NCI-H2171 (cell line): ENCODE measurements around the gene SLC25A51.

Experiments
- DNase-seq: peaks from one replicate; lab custom pipeline; 2025; lab: John Stamatoyannopoulos, UW

Gene SLC25A51

DNA sequence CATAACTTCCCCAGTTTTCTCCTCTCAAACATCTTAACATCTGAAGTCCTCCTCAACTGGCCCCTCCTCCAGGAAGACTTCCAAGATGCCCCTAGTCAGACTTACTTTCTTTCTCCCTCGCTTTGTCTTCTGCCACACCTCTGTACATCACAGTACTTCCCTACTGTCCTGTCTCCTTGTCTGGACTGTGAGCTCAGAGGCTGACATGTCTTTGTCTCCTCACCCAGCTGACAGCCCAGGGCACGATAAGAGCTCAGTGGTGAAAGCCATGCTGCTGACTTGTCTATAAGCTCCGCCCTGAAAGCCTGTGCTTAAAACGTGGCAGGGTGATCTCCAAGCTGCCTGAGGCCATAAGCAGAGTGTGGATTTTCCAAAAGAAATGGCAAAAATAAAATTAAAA is 33.0 kb upstream of the SLC25A51 start:
- no peak for DNase-seq

DNA sequence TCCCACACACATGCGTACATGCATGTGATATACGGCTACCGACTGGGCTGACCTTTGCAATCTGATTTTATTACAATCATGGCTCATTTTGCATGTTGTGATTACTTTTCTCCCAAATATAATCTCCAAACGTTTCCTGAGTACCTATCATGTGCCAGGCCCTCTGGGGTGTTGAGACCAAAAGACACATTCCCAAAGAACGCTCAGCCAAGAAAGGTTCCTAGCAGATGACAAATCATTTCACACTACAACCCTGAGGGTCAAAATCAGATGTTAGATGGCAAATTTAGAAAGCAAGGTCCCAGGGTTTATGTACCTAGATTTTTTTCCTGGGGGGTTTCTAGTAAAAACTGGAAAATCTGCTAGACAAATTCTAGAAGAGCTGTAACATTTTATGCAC is 32.4 kb upstream of the SLC25A51 start:
- DNase-seq = no peak

DNA sequence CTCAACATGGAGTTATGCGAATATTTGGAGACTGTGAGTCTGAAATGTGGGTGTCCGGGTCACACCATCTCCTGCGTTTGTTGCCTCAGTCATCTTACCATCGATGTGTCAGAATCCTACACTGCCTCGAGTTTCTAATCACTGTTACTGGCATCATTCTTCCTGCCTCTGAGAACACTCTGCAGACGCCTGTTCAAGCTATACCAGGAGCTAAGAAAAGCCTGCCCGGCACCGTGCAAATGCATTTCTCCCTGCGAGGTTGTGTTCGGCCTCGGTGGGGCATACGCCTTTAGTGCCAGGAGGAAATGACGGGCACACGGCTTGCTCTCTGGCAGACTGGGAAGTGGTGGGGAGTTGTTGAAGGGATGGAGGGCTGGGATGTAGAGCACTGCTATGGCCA is 31.2 kb upstream of the SLC25A51 start:
- DNase-seq = no peak

DNA sequence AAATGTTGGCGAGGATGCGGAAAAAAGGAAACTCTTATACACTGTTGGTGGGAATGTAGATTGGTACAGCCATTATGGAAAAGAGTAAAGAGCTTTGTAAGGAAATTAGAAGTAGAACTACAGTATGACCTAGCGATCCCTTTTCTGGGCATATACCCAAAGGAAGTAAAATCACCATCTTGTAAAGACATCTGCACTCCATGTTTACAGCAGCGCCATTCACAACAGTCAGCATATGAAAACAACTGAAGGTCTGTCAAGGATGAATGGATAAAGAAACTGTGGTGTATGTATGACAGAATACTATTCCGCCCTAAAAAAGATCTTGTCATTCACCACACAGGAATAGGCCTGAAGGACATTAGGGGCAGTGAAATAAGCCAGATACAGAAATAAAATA is 27.7 kb upstream of the SLC25A51 start:
- no peak for DNase-seq

DNA sequence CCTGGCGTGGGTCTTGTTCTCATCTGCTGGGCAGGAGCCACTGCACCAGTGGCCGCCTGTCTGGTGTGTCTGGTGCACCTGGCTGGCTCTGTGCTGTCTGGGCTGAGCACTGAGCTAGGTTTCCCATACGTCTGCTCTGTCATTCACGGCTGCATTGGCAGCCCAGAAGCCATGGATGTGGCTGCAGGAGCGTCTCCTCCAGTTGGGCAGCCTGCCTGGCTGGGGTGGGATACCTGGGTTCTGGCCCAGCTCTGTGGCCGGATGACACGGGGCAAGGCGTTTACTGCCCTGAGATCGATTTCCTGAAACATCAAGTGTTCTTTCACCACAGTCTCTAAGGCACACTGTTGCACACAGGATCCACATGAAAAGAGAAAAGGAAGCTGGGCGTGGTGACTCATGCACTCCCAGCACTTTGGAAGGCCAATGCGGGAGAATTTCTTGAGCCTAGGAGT is 25.5 kb upstream of the SLC25A51 start:
- no peak for DNase-seq

DNA sequence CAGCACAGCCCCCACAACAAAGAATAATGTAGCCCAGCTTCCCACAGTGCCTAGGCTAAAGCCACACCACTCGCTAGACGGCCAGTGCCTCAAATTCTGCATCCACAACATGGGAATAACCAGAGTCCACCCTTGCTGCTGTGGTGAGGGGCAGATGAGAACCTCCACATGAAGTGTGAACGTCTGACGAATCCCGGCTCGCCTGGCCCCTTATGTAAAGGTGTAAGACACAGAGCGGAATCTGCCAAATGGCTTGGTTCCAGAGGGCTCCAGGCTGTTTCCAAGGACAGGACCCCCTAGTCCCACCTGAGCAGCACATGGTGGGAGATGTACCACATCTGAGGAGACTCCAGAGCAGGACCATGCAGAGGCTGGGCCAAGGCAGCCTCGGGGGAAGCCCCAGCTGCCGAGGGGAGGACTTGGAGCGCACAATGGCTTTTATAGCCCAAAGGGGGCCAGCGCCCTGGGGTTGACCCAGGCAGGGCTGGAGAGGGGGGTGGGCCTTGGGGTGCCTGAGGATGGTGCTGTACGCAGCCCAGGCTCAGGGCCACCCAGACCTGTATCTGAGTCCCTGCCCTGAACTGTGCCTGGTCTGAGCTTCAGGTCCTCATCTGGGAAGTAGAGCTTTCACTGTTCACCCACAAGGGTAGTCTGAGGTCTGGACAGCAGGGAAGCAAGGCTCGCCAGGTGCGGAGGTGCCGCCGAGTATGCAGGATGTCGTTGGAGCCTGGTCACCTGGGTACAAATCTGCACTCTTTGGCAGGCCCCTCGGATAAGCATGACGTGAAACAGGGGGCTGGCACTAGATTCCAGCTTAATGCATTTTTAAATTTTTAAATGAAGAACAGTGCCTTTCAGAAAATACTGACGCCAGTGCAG is 24.9 kb upstream of the SLC25A51 start:
- DNase-seq = no peak

DNA sequence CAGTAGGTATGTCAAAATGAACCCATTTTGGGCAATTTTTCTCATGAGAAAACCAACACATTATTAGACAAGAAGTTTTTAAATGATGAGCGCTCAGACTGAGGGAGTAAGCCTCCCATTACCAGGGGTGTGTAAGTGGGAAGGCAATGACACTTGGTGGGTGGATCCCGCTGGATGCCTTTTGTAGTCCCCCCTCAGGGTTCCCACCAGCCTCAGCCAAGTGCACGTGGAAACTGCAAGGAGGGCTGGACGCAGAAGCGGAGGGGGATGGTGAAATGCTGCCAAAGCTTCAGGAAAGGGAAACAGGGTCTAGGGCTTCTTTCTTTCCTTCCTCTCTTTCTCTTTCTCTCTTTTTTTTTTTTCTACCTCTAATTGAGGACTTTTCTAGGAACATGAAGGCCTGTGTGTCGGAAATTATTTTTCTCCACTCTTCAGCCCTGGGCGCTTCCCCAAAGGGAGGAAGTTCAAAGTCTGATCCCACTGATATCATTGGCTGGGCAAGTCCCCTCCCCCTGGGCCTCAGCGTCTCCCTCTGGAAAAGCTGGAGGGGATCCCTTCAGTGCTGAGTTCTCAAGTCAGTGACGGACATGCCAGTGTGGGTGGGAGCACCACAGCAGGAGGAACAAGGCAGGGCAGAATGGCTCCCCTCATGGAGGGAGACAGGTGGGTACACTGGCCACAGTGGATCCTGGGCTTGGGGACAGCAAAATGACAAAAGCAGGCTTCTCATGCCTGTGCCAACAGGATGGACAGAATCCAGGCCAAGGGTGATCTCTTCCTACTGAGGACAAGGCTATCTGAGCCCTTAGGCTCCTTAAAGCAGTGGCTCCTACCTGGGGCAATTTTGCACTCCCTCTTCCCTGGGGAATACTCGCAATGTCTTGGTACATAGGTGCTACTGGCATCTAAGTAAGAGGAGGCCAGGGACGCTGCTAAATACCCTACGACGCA is 23.9 kb upstream of the SLC25A51 start:
- no peak for DNase-seq

DNA sequence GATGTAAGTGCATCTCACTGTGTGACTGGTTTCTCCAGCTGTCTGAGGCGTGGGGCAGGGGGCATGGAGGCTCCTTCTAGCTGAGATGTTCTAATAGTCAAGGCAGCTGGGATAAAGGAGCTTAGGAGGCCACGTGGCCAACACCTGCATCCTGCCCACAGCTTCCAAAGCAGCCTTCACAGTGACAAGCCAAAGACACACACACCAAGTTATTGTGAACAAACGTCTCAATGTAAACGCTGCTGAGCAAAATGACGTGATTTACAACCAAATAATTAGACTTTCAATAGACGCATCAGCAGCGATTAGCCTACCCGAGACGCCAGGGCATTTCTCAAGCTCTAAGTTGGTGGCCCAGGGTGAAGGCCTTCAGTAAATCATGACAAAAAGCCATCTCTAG is 23.2 kb upstream of the SLC25A51 start:
- no peak for DNase-seq

DNA sequence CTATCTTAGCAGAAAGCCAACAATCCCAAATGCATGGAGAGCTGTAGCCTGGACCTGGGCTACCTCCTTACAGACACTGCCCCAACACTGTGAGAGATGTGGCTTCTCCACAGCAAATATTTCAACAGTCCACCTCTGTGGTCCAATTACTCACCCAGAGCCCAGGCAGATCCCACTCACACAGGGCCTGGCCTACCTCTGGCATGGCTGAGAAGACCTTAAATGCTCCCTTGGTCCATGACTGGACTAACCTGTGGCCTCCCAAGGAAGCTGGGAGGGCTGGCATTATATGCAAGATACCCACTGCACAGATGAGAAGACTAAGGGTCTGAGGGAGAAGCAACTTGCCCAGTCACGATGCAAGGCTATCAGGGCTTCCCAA is 22.8 kb upstream of the SLC25A51 start:
- no peak for DNase-seq

DNA sequence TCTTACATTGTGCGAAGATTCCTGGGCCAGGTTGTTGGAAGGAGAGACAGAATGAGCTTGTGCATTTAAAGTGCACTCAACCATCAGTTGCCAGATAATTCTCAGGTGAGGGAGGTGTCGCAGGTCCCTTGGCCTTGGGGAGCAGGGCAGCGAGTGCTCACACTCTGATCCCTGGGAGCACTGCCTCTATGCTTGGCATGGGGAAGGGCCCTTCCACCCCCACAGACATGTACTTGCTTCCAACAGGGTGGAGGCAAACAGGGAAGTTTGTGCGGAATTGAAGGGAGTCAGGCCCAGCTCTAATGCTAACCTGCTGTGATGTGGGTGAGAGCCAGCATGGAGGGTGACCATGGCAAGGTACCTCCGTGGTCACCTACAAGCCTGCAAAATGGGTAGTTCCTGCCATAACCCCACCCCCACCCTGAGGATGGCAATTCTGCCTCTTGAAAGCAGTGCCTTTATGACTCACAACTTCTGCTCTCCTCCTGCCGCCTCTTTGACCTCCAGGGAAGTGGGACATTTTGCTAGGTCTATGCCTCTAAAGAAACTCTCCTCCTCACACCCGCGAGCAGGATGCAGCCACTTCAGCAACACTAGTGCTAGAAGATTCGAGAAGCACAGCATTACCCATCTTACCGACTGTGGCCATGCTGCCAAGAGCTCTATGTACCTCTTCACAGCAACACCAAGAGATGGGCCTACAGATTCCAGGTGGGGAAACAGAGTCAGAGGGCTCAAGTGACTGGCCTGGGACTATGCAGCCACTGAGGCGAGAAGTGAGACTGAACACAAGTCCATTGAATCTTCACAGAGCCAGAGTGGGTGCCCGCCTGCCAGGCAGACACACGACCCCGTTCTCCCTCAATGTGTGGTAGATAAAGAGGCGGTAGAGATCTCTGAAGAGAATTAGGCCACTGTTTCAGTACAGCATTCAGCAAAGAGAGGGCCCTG is 22.1 kb upstream of the SLC25A51 start:
- DNase-seq = no peak

DNA sequence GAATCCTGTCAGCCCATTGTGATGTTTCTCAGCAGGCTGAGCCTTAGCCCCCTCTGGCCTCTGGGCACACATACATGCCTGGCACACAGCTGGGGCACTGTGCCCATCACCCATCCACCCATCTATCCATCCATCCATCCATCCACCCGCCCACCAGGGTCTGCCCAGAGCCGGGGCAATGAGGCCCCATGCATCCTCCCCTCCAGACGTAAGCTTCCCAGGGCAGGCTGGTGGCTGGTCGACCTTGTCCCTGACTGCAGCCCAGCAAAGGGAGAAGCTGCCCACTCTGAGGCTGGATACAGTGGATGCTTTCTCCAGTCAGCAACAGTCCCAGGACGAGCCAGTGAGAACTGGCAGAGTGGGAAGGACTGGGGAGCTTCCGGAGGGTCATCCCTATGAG is 21.1 kb upstream of the SLC25A51 start:
- no peak for DNase-seq

DNA sequence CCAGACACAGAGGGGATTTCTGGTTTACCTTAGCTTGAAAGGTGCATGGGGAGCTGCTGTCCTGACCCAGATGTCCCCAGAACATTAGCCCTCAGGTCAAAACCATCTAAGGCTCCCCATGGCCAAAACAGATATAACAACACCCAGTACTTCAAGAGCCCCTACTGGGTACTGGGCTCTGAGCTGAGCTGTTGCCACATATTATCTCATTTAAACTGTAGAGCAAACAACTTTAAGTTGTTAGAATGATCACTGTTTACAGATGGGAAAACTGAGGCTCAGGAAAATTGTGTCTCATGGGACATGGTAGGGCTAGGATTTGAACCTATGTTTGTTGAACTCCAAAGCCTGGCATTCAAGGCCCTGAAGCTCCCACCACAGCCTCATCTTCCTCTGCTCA is 20.6 kb upstream of the SLC25A51 start:
- DNase-seq = no peak

DNA sequence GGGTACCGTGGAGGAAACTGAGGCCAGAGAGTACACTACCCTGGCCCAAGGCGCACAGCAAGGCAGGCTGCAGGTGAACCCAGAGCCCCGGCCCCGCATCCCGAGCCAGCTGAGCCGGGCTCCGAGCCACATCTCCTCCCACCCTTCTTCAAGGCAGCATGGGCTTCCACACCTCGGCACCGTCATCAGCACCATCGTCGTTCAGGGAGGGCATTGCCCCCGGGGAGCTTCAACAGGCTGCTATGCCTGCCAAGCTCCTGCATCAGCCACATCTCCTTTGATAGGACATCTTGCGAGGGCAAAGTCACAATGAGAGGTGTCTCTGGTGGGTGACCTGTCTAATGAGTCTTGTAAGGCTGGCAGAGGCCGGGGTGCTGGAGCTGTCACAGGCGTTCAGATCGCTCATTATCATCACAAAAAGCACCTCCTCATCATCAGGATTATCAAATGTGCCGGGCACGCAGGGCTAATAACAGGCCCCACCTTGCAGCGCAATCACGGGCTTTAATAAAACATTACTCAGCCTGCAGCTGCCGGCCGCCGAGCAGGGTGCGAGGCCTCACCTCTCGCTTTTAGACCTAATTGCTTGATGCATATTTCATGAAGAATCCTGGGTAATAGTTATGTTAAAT is 20.0 kb upstream of the SLC25A51 start:
- no peak for DNase-seq

DNA sequence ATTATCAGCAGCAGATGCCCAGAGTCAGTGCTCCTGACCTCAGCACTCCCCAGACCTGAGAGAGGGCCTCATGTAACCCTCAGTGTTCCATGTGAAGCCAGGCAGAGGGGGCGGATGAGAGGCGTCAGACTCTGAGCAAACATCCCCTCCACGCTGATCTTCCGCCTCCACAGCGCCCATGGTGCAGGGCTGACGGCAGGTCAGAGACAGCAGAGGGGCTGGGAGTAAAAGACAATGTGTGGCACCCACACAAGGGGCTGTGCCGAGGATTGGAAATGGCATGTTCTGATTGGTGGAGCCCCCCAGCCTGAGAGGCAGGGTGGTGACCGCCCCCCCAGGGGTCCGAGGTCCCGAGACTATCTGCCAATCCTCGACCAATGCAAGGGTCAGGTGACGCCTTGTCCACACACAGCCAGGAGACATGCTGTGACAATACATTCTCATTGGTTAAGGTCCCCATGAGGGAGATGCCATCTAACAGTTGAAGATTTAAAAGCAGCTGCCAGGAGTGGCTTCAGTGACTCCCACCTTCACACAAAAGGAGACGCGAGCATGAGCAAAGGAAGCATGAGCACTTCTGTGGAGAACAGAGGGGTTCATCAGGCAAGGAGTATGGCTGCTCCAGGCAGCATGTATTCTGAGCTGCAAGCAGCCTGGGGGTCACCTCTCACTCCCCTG is 19.3 kb upstream of the SLC25A51 start:
- DNase-seq = no peak

DNA sequence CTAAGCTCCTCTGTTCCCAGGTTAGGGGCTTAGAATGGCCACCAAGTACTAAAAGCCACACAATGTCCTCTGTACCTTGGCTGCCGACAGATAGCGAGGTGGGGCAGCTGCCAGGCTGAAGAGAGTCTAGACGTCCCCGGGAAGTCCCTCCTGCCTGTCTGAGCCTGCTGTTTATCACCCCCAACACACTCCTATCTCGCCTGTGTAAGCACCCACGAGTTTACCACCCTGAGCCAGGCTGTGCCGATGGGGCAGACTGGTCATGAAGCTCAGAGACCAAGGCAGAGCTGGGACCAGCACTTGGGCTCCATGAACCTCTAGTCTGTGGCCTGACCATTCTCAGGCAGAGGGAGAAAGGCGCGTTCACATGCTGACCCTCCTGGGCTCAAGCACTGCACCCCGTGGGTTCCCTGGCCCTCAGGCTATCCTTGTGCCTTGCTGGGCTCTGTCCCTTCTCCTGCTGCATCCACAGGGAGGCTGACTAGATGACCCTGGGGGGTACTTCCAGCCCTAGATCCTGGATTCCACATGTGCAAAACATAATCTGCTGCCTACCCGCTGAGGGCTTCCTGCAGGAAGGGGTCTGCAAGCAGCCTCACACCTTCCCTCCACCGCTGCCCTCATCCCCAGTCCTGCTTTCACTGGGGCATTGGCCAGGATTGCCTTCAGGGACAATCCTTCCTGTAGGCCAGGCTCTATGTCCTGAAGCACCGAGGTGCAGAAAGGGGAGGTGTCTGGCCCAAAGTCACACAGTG is 18.6 kb upstream of the SLC25A51 start:
- no peak for DNase-seq

DNA sequence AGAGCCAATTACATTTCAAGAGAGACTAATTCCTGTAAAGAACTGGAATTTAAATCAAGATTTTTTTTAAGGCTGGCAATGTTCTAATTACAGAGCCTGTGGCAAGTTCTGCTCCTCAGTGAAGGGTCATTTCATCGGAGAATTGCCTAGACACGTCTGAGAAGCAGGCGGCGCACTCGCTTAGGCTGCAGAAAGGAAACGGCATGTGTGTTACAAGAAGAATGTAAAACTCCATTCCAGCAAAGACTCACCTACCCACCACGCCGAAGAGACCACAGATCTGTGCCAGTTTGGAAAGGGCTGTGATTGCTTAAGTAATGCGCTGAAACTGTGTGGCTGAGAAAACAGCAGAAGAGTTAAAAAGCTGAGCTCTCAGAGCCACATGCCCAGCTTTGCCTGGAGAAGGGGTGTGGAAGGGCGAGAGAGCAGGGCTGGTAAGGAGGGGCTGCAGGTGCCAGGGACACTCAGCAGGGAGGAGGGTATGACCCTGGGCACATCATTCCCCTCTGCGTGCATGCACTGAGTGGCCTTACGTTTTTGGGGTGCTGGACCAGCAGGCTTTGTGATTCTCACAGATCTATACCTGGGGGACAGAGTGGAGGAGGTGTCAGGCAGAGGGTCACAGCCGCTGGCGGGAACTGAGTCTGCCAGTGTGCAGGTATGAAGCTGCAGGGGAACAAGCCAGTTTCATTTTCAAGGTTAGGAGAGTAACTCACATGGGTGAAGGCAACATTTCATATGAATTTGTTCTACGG is 17.8 kb upstream of the SLC25A51 start:
- no peak for DNase-seq

DNA sequence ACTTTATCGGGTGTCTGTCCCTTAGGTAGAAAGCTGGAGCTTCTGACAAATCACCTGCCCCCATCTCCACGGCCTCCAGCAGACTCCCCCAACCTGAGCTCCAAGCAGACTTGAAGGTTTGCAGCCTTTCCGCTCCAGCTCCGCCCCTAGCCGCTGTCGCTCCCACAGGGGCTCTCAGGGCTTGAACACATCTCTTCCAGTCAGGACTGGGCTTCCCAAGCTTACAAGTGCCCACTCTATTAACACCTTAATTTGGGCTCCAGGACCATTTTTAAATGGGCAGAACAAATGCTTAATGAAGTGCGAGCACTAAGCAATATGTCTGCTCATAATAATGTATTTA is 17.2 kb upstream of the SLC25A51 start:
- no peak for DNase-seq

DNA sequence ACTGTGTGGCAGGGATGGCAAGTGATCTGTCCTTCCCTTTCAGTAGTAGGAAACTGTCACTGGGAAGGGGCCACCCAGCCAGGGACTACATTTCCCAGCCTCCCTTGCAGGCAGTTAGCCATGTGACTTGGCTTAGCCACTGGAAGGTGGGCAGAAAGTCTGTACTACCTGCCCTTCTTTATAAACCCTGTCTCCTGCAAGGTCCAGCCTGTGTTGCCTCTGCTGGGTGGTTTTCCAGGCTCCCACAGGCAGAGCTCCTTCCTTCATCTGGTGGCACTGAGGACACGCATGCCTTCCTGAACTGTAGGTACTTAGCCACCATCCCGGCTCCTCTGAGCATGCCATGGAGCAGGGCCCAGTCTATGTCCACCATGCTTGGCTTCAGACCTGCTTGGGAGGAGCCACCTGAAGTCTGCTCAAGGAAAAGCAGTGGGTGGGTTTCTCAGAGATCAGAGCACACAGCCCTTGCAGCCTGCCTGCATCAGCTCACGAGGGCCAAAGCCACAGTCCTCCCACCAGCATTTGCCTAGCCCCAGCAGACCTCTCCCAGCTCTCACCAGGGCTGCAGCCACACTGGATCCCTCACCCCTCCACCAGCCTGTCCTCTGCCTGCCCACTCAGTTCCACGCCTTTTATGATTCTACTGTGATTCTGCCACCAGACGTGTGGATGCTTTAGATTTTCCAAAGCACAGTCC is 16.7 kb upstream of the SLC25A51 start:
- no peak for DNase-seq

DNA sequence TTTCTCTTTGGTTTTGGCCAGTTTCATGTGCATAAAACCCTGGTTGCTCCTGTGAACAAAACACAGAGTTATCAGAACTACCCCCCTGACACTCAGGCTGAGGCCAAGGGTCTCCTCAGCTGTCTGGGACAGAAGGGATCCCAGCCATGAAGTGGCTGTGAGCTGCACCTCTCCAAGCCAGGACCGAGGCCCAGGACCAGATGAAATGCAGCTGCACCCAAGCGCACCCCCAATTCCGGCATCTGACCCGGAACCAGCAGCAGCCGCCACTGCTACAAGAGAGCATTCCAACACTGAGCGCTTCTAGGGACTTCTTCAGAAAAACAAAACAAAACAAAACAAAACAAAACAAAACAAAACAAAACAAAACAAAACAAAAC is 16.0 kb upstream of the SLC25A51 start:
- no peak for DNase-seq
